ENCODE measurements around the gene SNAPIN.

SNAPIN gene

GRCh38 chr1:153667439-153667838 lies 8.9 kb downstream of the SNAPIN start:
- TF ChIP-seq POLR2AphosphoS5 (IDR thresholded peaks at IDR 0.05; ENCODE audit: low read depth, low read length) (no peak), TAF1 (IDR thresholded peaks at IDR 0.05; ENCODE audit: borderline replicate concordance, insufficient read depth, low read length) (no peak), SIN3A (IDR thresholded peaks at IDR 0.05; ENCODE audit: borderline replicate concordance, insufficient read depth, low read length) (no peak), FOXP2 (optimal IDR thresholded peaks at IDR 0.05; ENCODE audit: borderline replicate concordance, extremely low read depth, extremely low read length, insufficient read depth) (no peak)
- TF ChIP-seq, protein P1, sequence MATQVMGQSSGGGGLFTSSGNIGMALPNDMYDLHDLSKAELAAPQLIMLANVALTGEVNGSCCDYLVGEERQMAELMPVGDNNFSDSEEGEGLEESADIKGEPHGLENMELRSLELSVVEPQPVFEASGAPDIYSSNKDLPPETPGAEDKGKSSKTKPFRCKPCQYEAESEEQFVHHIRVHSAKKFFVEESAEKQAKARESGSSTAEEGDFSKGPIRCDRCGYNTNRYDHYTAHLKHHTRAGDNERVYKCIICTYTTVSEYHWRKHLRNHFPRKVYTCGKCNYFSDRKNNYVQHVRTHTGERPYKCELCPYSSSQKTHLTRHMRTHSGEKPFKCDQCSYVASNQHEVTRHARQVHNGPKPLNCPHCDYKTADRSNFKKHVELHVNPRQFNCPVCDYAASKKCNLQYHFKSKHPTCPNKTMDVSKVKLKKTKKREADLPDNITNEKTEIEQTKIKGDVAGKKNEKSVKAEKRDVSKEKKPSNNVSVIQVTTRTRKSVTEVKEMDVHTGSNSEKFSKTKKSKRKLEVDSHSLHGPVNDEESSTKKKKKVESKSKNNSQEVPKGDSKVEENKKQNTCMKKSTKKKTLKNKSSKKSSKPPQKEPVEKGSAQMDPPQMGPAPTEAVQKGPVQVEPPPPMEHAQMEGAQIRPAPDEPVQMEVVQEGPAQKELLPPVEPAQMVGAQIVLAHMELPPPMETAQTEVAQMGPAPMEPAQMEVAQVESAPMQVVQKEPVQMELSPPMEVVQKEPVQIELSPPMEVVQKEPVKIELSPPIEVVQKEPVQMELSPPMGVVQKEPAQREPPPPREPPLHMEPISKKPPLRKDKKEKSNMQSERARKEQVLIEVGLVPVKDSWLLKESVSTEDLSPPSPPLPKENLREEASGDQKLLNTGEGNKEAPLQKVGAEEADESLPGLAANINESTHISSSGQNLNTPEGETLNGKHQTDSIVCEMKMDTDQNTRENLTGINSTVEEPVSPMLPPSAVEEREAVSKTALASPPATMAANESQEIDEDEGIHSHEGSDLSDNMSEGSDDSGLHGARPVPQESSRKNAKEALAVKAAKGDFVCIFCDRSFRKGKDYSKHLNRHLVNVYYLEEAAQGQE (IDR thresholded peaks at IDR 0.05; ENCODE audit: insufficient read depth in 1 of 2, low read depth in 2 of 2, low read length in 2 of 2), result no peak

- TF ChIP-seq, protein P1 (IDR thresholded peaks at IDR 0.05; ENCODE audit: insufficient read depth in 1 of 2, low read depth in 2 of 2, low read length in 2 of 2), result no peak
- TF ChIP-seq SIN3A (IDR thresholded peaks at IDR 0.05; ENCODE audit: borderline replicate concordance, insufficient read depth, low read length) (no peak), FOXP2 (optimal IDR thresholded peaks at IDR 0.05; ENCODE audit: borderline replicate concordance, extremely low read depth, extremely low read length, insufficient read depth) (no peak), TAF1 (IDR thresholded peaks at IDR 0.05; ENCODE audit: borderline replicate concordance, insufficient read depth, low read length) (no peak), POLR2AphosphoS5 (IDR thresholded peaks at IDR 0.05; ENCODE audit: low read depth, low read length) (no peak)
These were observed 11.1 kb downstream of the SNAPIN start for GRCh38 chr1:153669606-153670005.

- TF ChIP-seq FOXP2 (optimal IDR thresholded peaks at IDR 0.05; ENCODE audit: borderline replicate concordance, extremely low read depth, extremely low read length, insufficient read depth) (no peak), SIN3A (IDR thresholded peaks at IDR 0.05; ENCODE audit: borderline replicate concordance, insufficient read depth, low read length) (no peak), POLR2AphosphoS5 (IDR thresholded peaks at IDR 0.05; ENCODE audit: low read depth, low read length) (no peak; the same call in 1 of the 2 replicates), TAF1 (IDR thresholded peaks at IDR 0.05; ENCODE audit: borderline replicate concordance, insufficient read depth, low read length) (no peak)
- TF ChIP-seq, protein P1 (IDR thresholded peaks at IDR 0.05; ENCODE audit: insufficient read depth in 1 of 2, low read depth in 2 of 2, low read length in 2 of 2), result no peak
These were observed 11.9 kb downstream of the SNAPIN start for GRCh38 chr1:153670257-153670858.

DNA sequence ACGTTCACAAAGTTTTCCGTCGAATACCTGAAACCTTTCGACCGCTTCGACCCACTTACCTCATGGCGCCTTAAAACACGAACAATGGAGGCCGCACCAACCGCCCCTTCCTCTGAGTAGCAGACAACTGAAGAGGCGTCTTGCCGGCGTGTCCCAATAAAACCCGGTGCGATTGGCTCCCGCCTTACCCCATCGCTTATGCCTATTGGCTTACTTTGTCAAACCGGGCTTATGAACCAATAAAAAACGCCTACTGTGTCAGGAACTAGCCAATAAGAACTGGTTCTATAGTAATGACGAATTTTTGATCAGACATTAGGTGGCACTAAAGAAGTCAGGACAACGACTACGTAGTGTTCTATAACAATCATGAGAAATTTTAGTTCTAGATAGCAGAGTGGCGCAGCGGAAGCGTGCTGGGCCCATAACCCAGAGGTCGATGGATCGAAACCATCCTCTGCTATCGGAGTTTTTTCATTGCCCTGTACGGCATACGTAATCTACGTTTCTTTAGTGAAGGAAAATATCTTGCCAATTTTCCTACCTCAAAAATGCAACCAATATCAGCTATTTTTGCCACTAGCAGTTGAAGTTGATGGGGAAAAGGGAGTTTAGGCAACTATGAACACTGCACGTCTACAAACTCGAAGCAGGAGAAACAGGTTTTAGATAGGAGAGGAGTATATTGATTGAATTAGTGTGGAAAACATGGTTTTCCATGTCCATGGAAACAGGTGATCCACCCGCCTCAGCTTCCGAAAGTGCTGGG lies 12.5 kb downstream of the SNAPIN start, which contains the start of gene ILF2:
ILF2 (minus strand) TSS at position 135 of the 769 bp plus-strand sequence; CDS start at position 64, 71 bp downstream.
- TF ChIP-seq TAF1 (IDR thresholded peaks at IDR 0.05; ENCODE audit: borderline replicate concordance, insufficient read depth, low read length), result peak; percentile 97; the same call in 1 of the 2 replicates
- TF ChIP-seq, protein P1 (IDR thresholded peaks at IDR 0.05; ENCODE audit: insufficient read depth in 1 of 2, low read depth in 2 of 2, low read length in 2 of 2), result 0 out of 4 replicates have a peak, but pooled peaks of 1 of the 2 experiments have one; percentile 4
- no peak; the same call in 1 of the 2 replicates for TF ChIP-seq SIN3A (IDR thresholded peaks at IDR 0.05; ENCODE audit: borderline replicate concordance, insufficient read depth, low read length)
- peak; percentile 96 for TF ChIP-seq POLR2AphosphoS5 (IDR thresholded peaks at IDR 0.05; ENCODE audit: low read depth, low read length)
- TF ChIP-seq FOXP2 (optimal IDR thresholded peaks at IDR 0.05; ENCODE audit: borderline replicate concordance, extremely low read depth, extremely low read length, insufficient read depth), result no peak
